ENCODE data around the gene TEX22. TPM values are rescaled to one million over a fixed set of nuclear protein-coding genes. Genes with fewer than 3 reads are reported as not detected.
A peak's percentile ranks its signal among the peaks of the same experiment; 100 is the strongest.

The TEX22 gene
- total RNA-seq, 1 donor from 2014 or later = 0.99 TPM

- Histone ChIP-seq H3K36me3 (peaks cover 53% of the 10 kb centered on the region), H3K27me3 (ENCODE audit: low read depth) (no peaks in the 10 kb centered on the region), H3K4me3 (no peak overlapping the region), H3K9me3 (replicated peaks) (no peaks in the 10 kb centered on the region), H3K4me1 (no peaks in the 10 kb centered on the region), H3K27ac (replicated peaks) (no peak overlapping the region)
- intact Hi-C loops (cut with micrococcal nuclease) = no loop called here
- DNase-seq = no peak
- TF ChIP-seq CTCF (IDR thresholded peaks at IDR 0.05; ENCODE audit: borderline replicate concordance) = no peak
Observed at GRCh38 chr14:105387530-105387922, 10.8 kb upstream of the TEX22 start.

- intact Hi-C loops (cut with micrococcal nuclease) = no loop called here
- peak overlapping the region; percentile 55 for H3K27ac ChIP-seq (replicated peaks)
Observed at GRCh38 chr14:105388110-105388951, 10.0 kb upstream of the TEX22 start.

GRCh38 chr14:105388976-105389375 is 9.4 kb upstream of the TEX22 start:
- Histone ChIP-seq H3K27ac (replicated peaks) (peak overlapping the region; percentile 55), H3K9me3 (replicated peaks) (no peaks in the 10 kb centered on the region), H3K27me3 (ENCODE audit: low read depth) (no peaks in the 10 kb centered on the region), H3K4me1 (no peaks in the 10 kb centered on the region), H3K4me3 (no peak overlapping the region), H3K36me3 (peaks cover 38% of the 10 kb centered on the region)
- intact Hi-C loops (cut with micrococcal nuclease) = no loop called here
- no peak for TF ChIP-seq CTCF (IDR thresholded peaks at IDR 0.05; ENCODE audit: borderline replicate concordance)
- DNase-seq = no peak

More at GRCh38 chr14:105388110-105388951, 10.0 kb upstream of the TEX22 start:
- DNase-seq = no peak
- H3K36me3 ChIP-seq = peaks cover 45% of the 10 kb centered on the region
- no peak overlapping the region for H3K4me3 ChIP-seq
- H3K9me3 ChIP-seq (replicated peaks) = no peaks in the 10 kb centered on the region
- no peaks in the 10 kb centered on the region for H3K4me1 ChIP-seq
- no peaks in the 10 kb centered on the region for H3K27me3 ChIP-seq (ENCODE audit: low read depth)
- no peak for TF ChIP-seq CTCF (IDR thresholded peaks at IDR 0.05; ENCODE audit: borderline replicate concordance)

- Histone ChIP-seq H3K27me3 (ENCODE audit: low read depth) (no peaks in the 10 kb centered on the region), H3K36me3 (peaks cover 37% of the 10 kb centered on the region), H3K4me3 (no peak overlapping the region), H3K9me3 (replicated peaks) (no peaks in the 10 kb centered on the region), H3K27ac (replicated peaks) (peak overlapping the region; percentile 55), H3K4me1 (no peaks in the 10 kb centered on the region)
- no peak for DNase-seq
- TF ChIP-seq CTCF (IDR thresholded peaks at IDR 0.05; ENCODE audit: borderline replicate concordance) = no peak
- intact Hi-C loops (cut with micrococcal nuclease) = no loop called here
Observed at GRCh38 chr14:105389534-105389933, 8.8 kb upstream of the TEX22 start.

GRCh38 chr14:105389976-105390848 is 8.1 kb upstream of the TEX22 start:
- Histone ChIP-seq H3K4me1 (no peaks in the 10 kb centered on the region), H3K4me3 (no peak overlapping the region), H3K36me3 (peaks cover 35% of the 10 kb centered on the region), H3K9me3 (replicated peaks) (no peaks in the 10 kb centered on the region), H3K27me3 (ENCODE audit: low read depth) (no peaks in the 10 kb centered on the region), H3K27ac (replicated peaks) (peak overlapping the region; percentile 55)
- no peak for TF ChIP-seq CTCF (IDR thresholded peaks at IDR 0.05; ENCODE audit: borderline replicate concordance)
- no peak for DNase-seq
- intact Hi-C loops (cut with micrococcal nuclease) = no loop called here
